GM23338 (cell line): Measurements from ENCODE around the gene LRTM2. TPM values are rescaled to one million over a fixed set of nuclear protein-coding genes. Genes with fewer than 3 reads are reported as not detected.

Experiments
- ATAC-seq: fragments of 200-7000 bp; cut with Tn5 transposase; 3 replicates; pipeline ENCODE4 v1.9.1; 2020
- DNase-seq: peaks from one replicate; pipeline ENCODE4 v3.0.0-alpha.2; 2015; ENCODE audit warnings: low spot score
- H2AFZ ChIP-seq: fragments of 200-600 bp; sonication (generic); 2 replicates; pipeline ENCODE4 v1.8.0; 2016; ENCODE audit warnings: antibody characterized with exemption, mild to moderate bottlenecking, moderate library complexity
- H3F3A ChIP-seq: fragments of 200-600 bp; sonication (generic); replicated peaks from 2 replicates; pipeline ENCODE4 v1.8.0; 2017; ENCODE audit warnings: antibody characterized with exemption, mixed run types, low read depth
- H3K27ac ChIP-seq: fragments of 200-600 bp; sonication (generic); 2 replicates; pipeline ENCODE4 v1.6.1; 2016; ENCODE audit warnings: low read depth
- H3K27me3 ChIP-seq: fragments of 200-600 bp; sonication (generic); 2 replicates; pipeline ENCODE4 v1.8.0; 2016; ENCODE audit warnings: mild to moderate bottlenecking, mixed run types, moderate library complexity; ENCODE audit not compliant: insufficient read depth
- H3K36me3 ChIP-seq: fragments of 200-600 bp; sonication (generic); 2 replicates; pipeline ENCODE4 v1.8.0; 2016; ENCODE audit warnings: mild to moderate bottlenecking; ENCODE audit not compliant: insufficient read depth
- H3K4me1 ChIP-seq: fragments of 200-600 bp; sonication (generic); 2 replicates; pipeline ENCODE4 v1.8.0; 2016; ENCODE audit warnings: mild to moderate bottlenecking, moderate library complexity; ENCODE audit not compliant: insufficient read depth
- H3K4me2 ChIP-seq: fragments of 200-600 bp; sonication (generic); 2 replicates; pipeline ENCODE4 v1.7.1; 2017; ENCODE audit warnings: mixed run types
- H3K4me3 ChIP-seq: fragments of 200-600 bp; sonication (generic); 2 replicates; pipeline ENCODE4 v1.6.1; 2016; ENCODE audit warnings: mixed run types
- H3K79me2 ChIP-seq: fragments of 200-600 bp; sonication (generic); replicated peaks from 2 replicates; pipeline ENCODE4 v1.8.0; 2017; ENCODE audit warnings: mild to moderate bottlenecking; ENCODE audit not compliant: insufficient read depth
- H3K9me2 ChIP-seq: fragments of 200-600 bp; sonication (generic); 2 replicates; pipeline ENCODE4 v1.8.0; 2017; ENCODE audit not compliant: insufficient read depth
- H4K20me1 ChIP-seq: fragments of 200-600 bp; sonication (generic); replicated peaks from 2 replicates; pipeline ENCODE4 v1.8.0; 2017; ENCODE audit warnings: mild to moderate bottlenecking; ENCODE audit not compliant: insufficient read depth
- H3K27ac Mint-ChIP-seq: 2 replicates; pipeline ENCODE4 v1.8.0; 2020; ENCODE audit warnings: inconsistent platforms, mild to moderate bottlenecking, moderate library complexity, mixed read lengths
- H3K27me3 Mint-ChIP-seq: 3 replicates; pipeline ENCODE4 v1.8.0; 2022; ENCODE audit warnings: low read depth, mild to moderate bottlenecking, moderate library complexity, mixed read lengths, inconsistent platforms; ENCODE audit not compliant: insufficient read depth, poor library complexity
- H3K36me3 Mint-ChIP-seq: 3 replicates; pipeline ENCODE4 v1.8.0; 2021; ENCODE audit warnings: low read depth, mild to moderate bottlenecking, inconsistent platforms, moderate library complexity, mixed read lengths
- H3K4me1 Mint-ChIP-seq: 3 replicates; pipeline ENCODE4 v1.8.0; 2020; ENCODE audit warnings: mild to moderate bottlenecking, inconsistent platforms, mixed read lengths
- H3K4me3 Mint-ChIP-seq: 3 replicates; pipeline ENCODE4 v1.8.0; 2021; ENCODE audit warnings: moderate library complexity, mild to moderate bottlenecking, inconsistent platforms, mixed read lengths
- H3K9me3 Mint-ChIP-seq: 3 replicates; pipeline ENCODE4 v1.8.0; 2020; ENCODE audit warnings: moderate library complexity, mild to moderate bottlenecking, inconsistent platforms, mixed read lengths
- CREB1 ChIP-seq: fragments of 250-450 bp; sonication (Bioruptor Pico); IDR thresholded peaks from 2 replicates; pipeline ENCODE4 v1.5.0; 2020; ENCODE audit warnings: low read depth, mild to moderate bottlenecking, moderate library complexity
- ETS1 ChIP-seq: IDR thresholded peaks from 2 replicates; pipeline ENCODE4 v1.6.1; 2016; ENCODE audit warnings: antibody characterized with exemption
- EZH2phosphoT487 ChIP-seq: fragments of 200-600 bp; sonication (generic); IDR thresholded peaks from one replicate; pipeline ENCODE4 v1.8.1; 2018; ENCODE audit warnings: antibody characterized with exemption; ENCODE audit not compliant: unreplicated experiment
- NANOG ChIP-seq: IDR thresholded peaks from 2 replicates; pipeline ENCODE4 v1.6.1; 2016; ENCODE audit warnings: antibody characterized with exemption, borderline replicate concordance
- POLR2AphosphoS5 ChIP-seq: IDR thresholded peaks from 2 replicates; pipeline ENCODE4 v1.6.1; 2016; ENCODE audit warnings: antibody characterized with exemption, low read depth
- REST ChIP-seq: IDR thresholded peaks from one replicate; pipeline ENCODE4 v1.6.1; 2018; ENCODE audit warnings: antibody characterized with exemption; ENCODE audit not compliant: unreplicated experiment
- ZNF331 ChIP-seq: fragments of 250-450 bp; sonication (Bioruptor Pico); IDR thresholded peaks from 2 replicates; pipeline ENCODE4 v1.5.0; 2020; ENCODE audit warnings: low read depth, mild to moderate bottlenecking, moderate library complexity
- ZNF462 ChIP-seq: fragments of 250-450 bp; sonication (Bioruptor Pico); IDR thresholded peaks from 2 replicates; pipeline ENCODE4 v1.5.0; 2020; ENCODE audit warnings: mild to moderate bottlenecking, moderate library complexity
- polyA plus RNA-seq: library from polyadenylated mRNA; unstranded; fragments of >200 nt; fragmentation: Nextera tagmentation; extraction: Ambion mirVana; gene quantifications from 2 replicates; pipeline ENCODE4 v1.2.1, GENCODE V29; 2016
- total RNA-seq: library from RNA; depleted of rRNA; stranded (reverse); fragments of >200 nt; shearing (Covaris generic); gene quantifications from 2 replicates; pipeline ENCODE4 v1.2.3, GENCODE V29; 2014

The LRTM2 gene
- total and polyA plus RNA-seq, 2 experiments from 2014 or later: 0.08 TPM; not detected in 1

- no peak for ATAC-seq
- no peaks in the 10 kb centered on the region for H3K9me2 ChIP-seq
- H3K27ac ChIP-seq: no peak overlapping the region
- H3K79me2 ChIP-seq: no peaks in the 10 kb centered on the region
- peaks cover 13% of the 10 kb centered on the region for H3K4me1 ChIP-seq
- Mint-ChIP-seq H3K27me3 (peaks cover 29% of the 10 kb centered on the region), H3K9me3 (no peaks in the 10 kb centered on the region), H3K27ac (no peak overlapping the region), H3K36me3 (no peaks in the 10 kb centered on the region), H3K4me1 (peaks cover 21% of the 10 kb centered on the region), H3K4me3 (no peak overlapping the region)
- H3K4me3 ChIP-seq: no peak overlapping the region
- DNase-seq: no peak
- no peaks in the 10 kb centered on the region for H4K20me1 ChIP-seq
- H3K27me3 ChIP-seq: no peaks in the 10 kb centered on the region
- no peak for TF ChIP-seq ETS1
- no peak for TF ChIP-seq POLR2AphosphoS5
- TF ChIP-seq NANOG: no peak
- no peak for TF ChIP-seq REST
- no peak for TF ChIP-seq EZH2phosphoT487
- no peak for TF ChIP-seq CREB1 (CRISPR knock-in tag)
- TF ChIP-seq ZNF331 (CRISPR knock-in tag): no peak
- TF ChIP-seq ZNF462 (CRISPR knock-in tag): no peak
- no peaks in the 10 kb centered on the region for H3K36me3 ChIP-seq
- no peak overlapping the region for H2AFZ ChIP-seq
- no peaks in the 10 kb centered on the region for H3F3A ChIP-seq
- H3K4me2 ChIP-seq: no peak overlapping the region
These were observed 8.5 kb downstream of the LRTM2 start for GRCh38 chr12:1828856-1829255.
